ENCODE results near the gene LAMB1. TPM values are rescaled to one million over a fixed set of nuclear protein-coding genes. Genes with fewer than 3 reads are reported as not detected.

Gene LAMB1
- total RNA-seq, 1 donor from 2014 or later, result 104 TPM

DNA sequence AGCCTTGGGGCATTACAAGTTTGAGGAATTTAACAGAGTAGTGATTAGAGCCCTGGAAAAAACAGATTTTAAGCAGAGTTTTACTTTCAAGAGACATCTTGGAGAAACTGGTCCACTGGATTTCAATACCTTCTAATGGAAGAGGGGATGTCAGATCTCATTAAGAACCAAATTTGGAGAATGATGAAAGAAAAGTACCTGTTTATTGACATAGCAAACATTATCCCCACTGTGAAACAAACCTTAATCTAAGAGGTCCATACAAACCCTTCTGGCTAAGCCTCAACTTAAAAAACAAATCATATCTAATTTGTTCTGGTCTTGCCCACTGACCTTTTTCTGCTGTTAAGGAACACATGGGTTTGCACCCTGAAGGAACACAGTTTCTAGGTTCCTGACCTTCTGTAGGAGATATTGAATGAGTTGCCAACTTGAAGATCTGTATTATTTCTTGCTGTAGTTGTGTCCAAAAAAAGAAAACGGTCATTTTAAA, 53.5 kb downstream of the LAMB1 start:
- intact Hi-C loops (cut with DNase I), result no loop called here
- Histone ChIP-seq H3K9me3 (no peaks in the 10 kb centered on the region), H3K27ac (no peak overlapping the region), H3K4me1 (peaks cover 32% of the 10 kb centered on the region), H3K36me3 (peaks cover 65% of the 10 kb centered on the region), H3K4me3 (no peak overlapping the region), H3K27me3 (ENCODE audit: low read depth) (no peaks in the 10 kb centered on the region)
- TF ChIP-seq, protein P1, sequence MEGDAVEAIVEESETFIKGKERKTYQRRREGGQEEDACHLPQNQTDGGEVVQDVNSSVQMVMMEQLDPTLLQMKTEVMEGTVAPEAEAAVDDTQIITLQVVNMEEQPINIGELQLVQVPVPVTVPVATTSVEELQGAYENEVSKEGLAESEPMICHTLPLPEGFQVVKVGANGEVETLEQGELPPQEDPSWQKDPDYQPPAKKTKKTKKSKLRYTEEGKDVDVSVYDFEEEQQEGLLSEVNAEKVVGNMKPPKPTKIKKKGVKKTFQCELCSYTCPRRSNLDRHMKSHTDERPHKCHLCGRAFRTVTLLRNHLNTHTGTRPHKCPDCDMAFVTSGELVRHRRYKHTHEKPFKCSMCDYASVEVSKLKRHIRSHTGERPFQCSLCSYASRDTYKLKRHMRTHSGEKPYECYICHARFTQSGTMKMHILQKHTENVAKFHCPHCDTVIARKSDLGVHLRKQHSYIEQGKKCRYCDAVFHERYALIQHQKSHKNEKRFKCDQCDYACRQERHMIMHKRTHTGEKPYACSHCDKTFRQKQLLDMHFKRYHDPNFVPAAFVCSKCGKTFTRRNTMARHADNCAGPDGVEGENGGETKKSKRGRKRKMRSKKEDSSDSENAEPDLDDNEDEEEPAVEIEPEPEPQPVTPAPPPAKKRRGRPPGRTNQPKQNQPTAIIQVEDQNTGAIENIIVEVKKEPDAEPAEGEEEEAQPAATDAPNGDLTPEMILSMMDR (IDR thresholded peaks at IDR 0.05), result no peak
- DNase-seq, result no peak
- ATAC-seq, result no peak

DNA sequence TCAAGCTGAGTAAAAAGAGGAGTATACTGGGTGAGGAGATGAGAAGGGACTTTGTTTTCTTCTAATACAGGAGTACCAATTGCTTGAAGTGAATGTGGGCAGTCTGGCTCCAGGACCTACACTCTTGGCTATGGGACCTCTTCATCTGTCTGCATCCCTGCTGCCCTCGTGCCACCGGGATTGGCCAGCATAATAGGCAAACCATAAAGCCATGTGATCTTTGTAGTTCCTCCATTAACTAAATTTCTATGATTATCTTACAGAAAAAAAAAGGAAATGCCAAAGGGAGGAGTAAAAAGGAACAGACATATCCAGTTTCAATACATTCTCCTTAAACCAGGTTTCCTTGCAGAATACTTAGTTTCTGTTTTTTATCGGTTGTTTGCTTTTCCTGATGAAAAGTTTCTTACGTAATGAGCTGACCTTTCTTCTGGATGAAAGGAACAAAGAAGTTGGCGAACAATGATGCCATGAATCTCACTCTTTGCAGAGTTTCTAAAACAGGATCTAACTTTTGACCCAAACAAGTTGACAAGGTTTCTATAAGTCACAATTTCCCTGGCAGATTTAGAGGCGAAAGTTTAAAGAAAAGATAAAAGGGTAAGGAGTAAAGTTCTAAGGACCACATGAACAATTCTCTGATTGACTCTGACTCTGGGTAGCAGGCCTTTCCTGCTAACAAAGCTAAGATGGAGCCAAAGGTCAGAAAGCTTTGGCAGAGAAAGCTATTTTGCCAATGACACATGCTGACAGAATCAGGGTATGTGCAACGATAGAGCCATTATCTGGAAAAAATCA, 54.1 kb downstream of the LAMB1 start:
- Histone ChIP-seq H3K4me1 (peaks cover 32% of the 10 kb centered on the region), H3K9me3 (no peaks in the 10 kb centered on the region), H3K36me3 (peaks cover 59% of the 10 kb centered on the region), H3K4me3 (no peak overlapping the region), H3K27me3 (ENCODE audit: low read depth) (no peaks in the 10 kb centered on the region), H3K27ac (no peak overlapping the region)
- intact Hi-C loops (cut with DNase I), result no loop called here
- TF ChIP-seq, protein P1 (IDR thresholded peaks at IDR 0.05), result no peak
- no peak for DNase-seq
- no peak for ATAC-seq

DNA sequence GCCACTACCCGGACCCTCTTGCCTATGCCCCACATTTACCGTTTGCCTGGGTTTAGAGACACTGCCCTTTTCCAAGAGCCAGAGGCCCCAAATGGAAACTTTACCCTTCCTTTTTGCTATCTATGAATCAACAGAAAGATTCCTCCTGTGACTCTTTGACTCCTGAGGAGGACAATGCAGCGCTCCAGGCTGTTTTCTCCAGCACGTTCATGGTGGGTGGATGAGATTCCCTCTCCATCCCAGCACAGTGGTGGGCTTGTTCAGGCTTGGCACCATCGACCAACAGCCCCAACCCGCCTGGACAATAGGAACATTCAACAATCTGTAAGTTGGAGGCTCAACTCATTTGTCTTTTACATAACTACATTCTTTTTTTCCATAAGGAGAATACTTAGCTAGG, 56.1 kb downstream of the LAMB1 start:
- H3K36me3 ChIP-seq, result peaks cover 53% of the 10 kb centered on the region
- H3K9me3 ChIP-seq, result no peaks in the 10 kb centered on the region
- TF ChIP-seq, protein P1 (IDR thresholded peaks at IDR 0.05), result no peak
- peaks cover 28% of the 10 kb centered on the region for H3K4me1 ChIP-seq
- H3K27ac ChIP-seq, result no peak overlapping the region
- DNase-seq (no peak), ATAC-seq (peak in 1 of 2 donors; percentile 19)
- H3K27me3 ChIP-seq (ENCODE audit: low read depth), result no peaks in the 10 kb centered on the region
- no peak overlapping the region for H3K4me3 ChIP-seq
- intact Hi-C loops (cut with DNase I), result no loop called here

DNA sequence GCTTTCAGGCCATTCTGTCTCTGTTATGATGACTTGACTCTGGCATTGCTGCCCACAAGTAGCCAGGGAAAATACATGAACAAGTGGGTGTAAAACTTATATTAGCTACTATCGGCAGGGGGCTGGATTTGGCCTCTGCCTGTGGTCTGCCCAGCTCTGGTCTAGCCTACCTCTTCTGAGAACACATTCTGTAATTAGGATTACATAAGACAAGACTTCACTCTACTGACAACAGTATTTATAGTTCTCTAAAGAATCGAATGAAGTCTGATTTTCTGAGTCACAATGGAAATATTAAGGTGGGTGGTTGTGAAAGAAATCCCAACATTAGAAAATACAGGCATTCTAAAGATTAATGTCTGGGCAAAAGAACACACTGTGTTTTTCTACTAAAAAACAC, 56.5 kb downstream of the LAMB1 start:
- no peak overlapping the region for H3K27ac ChIP-seq

DNA sequence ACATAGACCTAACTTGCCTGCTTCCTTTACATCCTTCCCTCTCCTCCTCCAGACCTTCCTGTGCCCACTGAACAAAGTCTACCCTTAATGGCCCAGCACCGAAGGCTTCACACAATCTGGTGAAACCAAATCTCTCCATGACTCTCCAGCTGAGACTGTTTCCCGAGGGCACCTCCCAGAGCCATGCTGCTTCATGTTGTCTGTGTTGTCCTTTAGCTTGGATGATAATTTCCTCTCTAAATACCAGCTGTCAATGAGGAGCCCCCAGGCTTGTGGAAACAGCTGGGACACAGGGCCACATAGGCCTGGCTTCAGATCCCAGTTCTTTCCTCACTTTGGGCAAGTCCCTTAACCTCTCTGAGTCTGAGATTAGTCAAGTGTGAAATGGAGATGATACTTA, 57.6 kb downstream of the LAMB1 start:
- TF ChIP-seq, protein P1 (IDR thresholded peaks at IDR 0.05), result no peak
- peaks cover 42% of the 10 kb centered on the region for H3K36me3 ChIP-seq
- ATAC-seq, result peak in 1 of 2 donors; percentile 30
- H3K4me3 ChIP-seq, result no peak overlapping the region
- no peaks in the 10 kb centered on the region for H3K9me3 ChIP-seq
- DNase-seq, result no peak
- intact Hi-C loops (cut with DNase I), result no loop called here
- no peaks in the 10 kb centered on the region for H3K27me3 ChIP-seq (ENCODE audit: low read depth)
- H3K4me1 ChIP-seq, result peaks cover 17% of the 10 kb centered on the region
- no peak overlapping the region for H3K27ac ChIP-seq

More for the DNA sequence above, 56.5 kb downstream of the LAMB1 start:
- ATAC-seq (peak; percentile 15 to 53), DNase-seq (no peak)
- H3K4me1 ChIP-seq, result peaks cover 25% of the 10 kb centered on the region
- H3K4me3 ChIP-seq, result no peak overlapping the region
- intact Hi-C loops (cut with DNase I), result no loop called here
- TF ChIP-seq, protein P1 (IDR thresholded peaks at IDR 0.05), result no peak
- peaks cover 49% of the 10 kb centered on the region for H3K36me3 ChIP-seq
- no peaks in the 10 kb centered on the region for H3K27me3 ChIP-seq (ENCODE audit: low read depth)
- no peaks in the 10 kb centered on the region for H3K9me3 ChIP-seq

Measured in lower lobe of right lung (tissue), 2 donors.